ENCODE data around the gene MBNL3.

The MBNL3 gene, protein sequence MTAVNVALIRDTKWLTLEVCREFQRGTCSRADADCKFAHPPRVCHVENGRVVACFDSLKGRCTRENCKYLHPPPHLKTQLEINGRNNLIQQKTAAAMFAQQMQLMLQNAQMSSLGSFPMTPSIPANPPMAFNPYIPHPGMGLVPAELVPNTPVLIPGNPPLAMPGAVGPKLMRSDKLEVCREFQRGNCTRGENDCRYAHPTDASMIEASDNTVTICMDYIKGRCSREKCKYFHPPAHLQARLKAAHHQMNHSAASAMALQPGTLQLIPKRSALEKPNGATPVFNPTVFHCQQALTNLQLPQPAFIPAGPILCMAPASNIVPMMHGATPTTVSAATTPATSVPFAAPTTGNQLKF

GRCh38 chrX:132488819-132489577 lies at the start of gene MBNL3:
MBNL3 (minus strand) TSS chrX:132489038; CDS start chrX:132439611, 49,427 bp downstream.
- DNase-seq (ENCODE audit: low read depth in 2 of 2), result peak; percentile 19 to 34

DNA sequence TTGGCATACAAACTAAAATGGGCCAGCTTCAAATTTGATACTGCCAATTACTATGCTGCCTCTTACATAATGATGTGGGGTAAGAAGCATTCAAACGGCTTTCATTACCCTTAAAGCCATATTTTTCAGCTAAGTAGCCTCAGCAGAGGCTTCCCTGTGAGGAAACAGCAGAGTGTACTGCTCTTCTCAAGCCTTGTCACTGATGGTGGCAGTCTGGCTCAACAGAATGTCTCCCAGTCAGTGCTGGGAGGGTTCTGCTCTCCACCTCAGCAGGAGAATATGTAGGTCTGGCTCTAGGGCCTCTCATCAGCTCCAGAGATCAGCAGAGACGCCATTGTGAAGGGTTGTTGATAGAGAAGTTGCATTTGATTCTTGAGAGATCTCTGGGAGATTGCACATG lies 44.6 kb upstream of the MBNL3 start:
- DNase-seq (ENCODE audit: low read depth in 2 of 2), result no peak

DNA sequence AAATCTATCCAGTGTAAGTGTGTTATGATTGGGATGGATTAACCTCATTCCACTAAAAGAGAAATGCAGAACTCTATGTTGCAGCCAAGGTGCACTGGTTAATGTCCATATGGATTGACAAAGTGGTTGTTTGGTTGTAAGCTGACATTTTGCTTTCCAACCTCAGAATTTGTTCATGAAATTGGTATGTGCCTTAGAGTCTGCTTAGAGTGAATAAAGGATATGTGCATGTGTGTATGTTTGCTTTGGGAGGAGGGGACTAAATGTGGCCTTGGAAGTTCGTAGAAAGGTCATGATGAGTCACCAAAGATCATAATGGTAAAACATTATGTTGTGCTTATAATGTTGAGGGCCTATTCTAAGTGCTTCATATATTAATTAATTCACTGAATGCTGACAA lies 44.1 kb upstream of the MBNL3 start:
- no peak for DNase-seq (ENCODE audit: low read depth in 2 of 2)

DNA sequence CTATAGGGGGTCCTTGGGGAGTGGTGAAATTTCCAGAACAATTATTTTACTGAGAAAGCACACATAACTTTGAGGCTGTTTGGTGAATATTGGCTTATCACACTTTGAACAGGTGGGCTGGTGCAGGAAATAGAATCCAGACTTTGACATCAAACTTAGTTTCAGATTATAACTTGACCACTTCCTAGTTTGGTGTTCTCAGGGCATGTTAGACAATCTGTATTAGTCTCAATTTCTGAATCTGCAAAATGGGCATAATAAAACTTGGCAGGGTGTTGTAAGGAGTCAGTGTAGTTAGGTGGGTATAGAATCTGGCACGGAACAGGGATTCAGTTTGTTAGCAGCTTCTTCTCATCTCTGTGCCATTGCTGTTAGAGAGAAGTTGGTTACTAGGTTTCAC lies 43.3 kb upstream of the MBNL3 start:
- no peak for DNase-seq (ENCODE audit: low read depth in 2 of 2)

GRCh38 chrX:132520792-132521191 lies 32.0 kb upstream of the MBNL3 start:
- DNase-seq (ENCODE audit: low read depth in 2 of 2), result no peak

DNA sequence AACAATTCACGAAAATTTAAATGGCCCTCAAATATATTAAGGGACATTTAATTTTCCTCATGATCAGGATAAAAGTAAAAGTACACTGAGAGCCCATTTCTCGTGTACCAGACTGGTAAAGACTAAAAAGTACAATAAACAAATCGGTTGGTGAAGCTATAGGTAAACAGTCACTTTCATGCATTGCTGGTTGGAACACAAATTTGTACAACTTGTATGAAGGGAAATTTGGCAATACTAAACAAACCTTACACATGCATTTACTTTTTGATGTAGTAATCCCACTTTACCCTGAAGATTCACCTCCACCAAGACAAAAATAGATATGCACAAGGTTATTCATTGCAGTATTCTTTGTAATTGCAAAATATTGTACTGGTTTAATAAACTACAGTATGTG lies 31.4 kb upstream of the MBNL3 start:
- no peak for DNase-seq (ENCODE audit: low read depth in 2 of 2)

GRCh38 chrX:132518401-132518800 lies 29.6 kb upstream of the MBNL3 start:
- DNase-seq (ENCODE audit: low read depth in 2 of 2), result no peak

DNA sequence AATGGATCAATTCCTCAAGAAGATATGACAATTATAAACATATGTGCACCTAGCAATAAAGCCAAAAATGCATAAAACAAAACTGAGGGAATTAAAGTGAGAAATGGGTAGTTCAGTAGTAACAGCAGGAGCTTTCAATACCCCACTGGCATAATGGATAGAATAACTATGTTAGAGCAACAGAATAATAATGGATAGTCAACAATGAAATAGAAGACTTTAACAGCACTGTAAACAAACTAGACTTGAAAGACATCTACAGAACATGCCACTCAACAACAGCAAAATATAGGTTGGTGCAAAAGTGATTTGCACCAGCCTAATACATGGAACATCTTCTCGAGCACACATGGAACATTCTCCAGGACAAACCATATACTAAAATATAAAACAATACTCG lies 20.0 kb upstream of the MBNL3 start:
- DNase-seq (ENCODE audit: low read depth in 2 of 2), result no peak

DNA sequence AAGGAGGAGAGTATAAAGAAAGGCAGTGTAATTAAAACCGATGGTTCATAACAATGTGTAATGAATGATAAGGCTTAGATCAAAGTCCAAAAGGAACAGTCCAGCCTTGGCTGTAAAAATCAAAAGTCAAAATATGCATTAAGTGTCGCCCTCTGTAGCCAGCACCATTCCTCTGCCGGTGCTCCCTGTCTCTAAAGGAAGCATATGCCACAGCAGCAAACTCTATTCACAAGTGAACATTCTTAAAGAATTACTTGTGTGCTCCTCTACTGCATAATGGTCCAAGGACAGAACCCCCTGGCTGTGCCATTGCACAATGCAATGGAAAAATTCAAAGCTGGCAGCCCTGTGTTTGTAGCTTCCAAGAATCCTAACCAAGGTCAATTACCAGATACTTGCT lies 16.3 kb upstream of the MBNL3 start:
- DNase-seq (ENCODE audit: low read depth in 2 of 2), result no peak

DNA sequence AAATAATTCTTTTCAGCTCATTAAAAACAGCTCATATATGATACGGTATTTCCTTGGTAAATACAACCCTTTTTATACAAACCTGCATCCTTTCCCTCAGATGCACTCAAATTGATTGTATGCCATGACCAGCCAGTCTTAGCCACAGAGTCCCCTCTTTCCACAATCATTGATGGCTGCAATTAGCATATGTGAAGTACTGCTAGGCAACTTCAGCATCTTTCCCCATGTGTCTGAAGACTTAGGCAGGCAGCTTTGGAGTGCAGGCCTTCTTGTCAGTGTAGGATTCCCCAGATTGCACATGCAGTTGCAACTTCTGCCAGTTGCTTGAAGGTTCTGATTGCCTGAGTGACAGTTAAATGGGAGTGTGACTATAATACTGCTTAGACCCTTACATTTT lies 15.6 kb upstream of the MBNL3 start:
- DNase-seq (ENCODE audit: low read depth in 2 of 2), result no peak

- DNase-seq (ENCODE audit: low read depth in 2 of 2), result no peak
Observed at GRCh38 chrX:132501606-132502005, 12.8 kb upstream of the MBNL3 start.

- no peak for DNase-seq (ENCODE audit: low read depth in 2 of 2)
Observed at GRCh38 chrX:132497432-132497831, 8.6 kb upstream of the MBNL3 start.

DNA sequence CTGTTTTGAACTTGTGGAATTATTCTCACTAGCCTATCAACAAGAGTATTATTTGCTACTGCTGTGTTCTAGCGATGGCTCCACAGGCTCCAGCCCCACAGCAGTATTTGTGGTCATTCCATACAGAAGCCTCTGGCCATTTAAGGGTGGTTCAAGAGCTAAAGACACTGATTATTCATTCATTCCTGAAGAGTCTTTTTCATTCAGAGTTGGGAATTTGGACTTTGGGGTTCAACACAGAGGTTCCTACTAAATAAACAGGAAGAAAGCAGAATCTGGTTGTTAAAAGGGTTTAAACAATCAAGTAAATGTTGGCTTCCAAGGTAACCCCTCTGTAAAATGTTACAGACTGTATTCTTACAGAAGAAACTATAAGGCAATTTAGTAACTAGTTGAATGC lies 4.3 kb upstream of the MBNL3 start:
- DNase-seq (ENCODE audit: low read depth in 2 of 2), result no peak

- no peak for DNase-seq (ENCODE audit: low read depth in 2 of 2)
Observed at GRCh38 chrX:132491191-132491590, 2.4 kb upstream of the MBNL3 start.

DNA sequence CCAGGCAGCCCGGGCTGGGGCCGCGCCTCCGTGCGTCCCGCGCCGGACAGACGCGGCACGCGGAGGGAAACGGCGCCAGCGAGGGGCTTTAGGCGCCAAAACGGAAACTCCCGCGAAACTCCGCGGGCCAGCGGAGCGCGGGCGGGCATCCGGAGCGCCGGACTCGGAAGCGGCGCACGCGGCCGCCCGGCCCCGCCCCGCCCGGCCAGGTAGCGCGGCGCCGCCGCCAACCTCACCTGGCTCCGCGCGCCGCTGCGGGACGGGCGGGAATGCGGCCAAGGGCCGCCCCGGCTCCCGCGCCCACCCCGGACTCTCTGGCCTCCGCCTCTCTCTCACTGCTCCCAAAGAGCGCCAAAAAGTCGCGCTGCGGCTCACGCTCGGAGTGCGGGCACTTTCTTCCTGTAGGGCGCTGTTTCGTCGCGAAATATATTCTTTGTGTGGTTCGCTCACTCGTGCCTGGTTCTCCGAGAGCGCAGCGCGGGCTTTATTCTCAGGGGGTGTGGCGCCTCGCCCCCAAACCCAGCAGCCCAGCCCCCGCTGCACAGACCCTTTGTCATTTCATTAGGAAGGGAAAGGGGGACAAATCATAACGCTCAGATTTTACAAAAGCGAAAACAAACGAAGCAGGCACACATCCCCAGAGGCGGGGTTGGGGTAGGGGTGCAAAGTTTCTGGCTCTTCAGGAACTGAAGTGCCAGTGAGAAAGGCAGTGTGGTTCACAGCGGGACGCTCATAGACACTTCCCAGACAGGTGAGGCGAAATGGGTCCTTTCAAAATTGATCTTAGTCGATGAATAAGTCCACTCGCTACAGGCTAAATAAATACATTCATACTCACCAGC lies 961 bp upstream of the MBNL3 start:
- DNase-seq (ENCODE audit: low read depth in 2 of 2), result peak in 1 of 2 donors; percentile 11

GRCh38 chrX:132488180-132488705 lies 595 bp downstream of the MBNL3 start:
- DNase-seq (ENCODE audit: low read depth in 2 of 2), result no peak

GRCh38 chrX:132486599-132487178 lies 2.1 kb downstream of the MBNL3 start:
- no peak for DNase-seq (ENCODE audit: low read depth in 2 of 2)

DNA sequence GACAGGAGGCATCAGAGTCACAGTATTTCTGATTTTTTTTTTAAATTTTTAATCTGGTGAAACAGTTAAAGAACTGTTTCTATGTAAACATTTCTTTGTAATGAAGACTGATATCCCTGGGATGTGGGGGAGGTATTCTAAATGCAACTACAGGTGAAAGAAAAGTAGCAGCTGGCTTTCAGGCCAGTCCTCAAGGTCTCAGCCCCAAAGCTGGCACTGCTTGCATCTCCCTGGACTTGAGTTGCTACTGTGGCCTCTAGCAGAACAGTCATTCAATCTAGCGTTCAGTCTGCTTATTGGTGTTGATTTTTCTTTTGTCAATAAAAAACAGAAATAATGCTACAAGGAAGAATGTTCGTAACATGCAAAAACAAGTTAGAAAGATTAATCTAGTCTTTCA lies 4.9 kb downstream of the MBNL3 start:
- no peak for DNase-seq (ENCODE audit: low read depth in 2 of 2)

GRCh38 chrX:132483488-132483887 lies 5.3 kb downstream of the MBNL3 start:
- no peak for DNase-seq (ENCODE audit: low read depth in 2 of 2)

DNA sequence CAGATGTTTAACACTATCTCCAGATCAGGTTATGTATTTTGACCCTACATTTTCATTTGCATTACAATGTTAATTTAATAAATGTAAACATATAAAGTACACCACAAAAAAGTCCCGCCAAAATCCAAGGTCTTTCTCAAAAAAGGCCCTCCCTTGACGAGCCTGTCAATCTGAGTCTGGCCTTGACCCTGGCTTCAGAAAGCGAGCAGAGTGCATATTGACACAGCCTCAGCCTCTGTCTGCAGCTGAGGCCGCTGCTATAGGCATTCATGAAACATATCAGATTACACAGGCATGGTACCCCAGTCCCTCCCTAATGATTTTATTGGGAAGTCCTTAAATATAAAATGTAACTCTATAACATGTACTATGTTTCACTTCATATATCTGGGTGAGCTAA lies 6.2 kb downstream of the MBNL3 start:
- DNase-seq (ENCODE audit: low read depth in 2 of 2), result no peak

DNA sequence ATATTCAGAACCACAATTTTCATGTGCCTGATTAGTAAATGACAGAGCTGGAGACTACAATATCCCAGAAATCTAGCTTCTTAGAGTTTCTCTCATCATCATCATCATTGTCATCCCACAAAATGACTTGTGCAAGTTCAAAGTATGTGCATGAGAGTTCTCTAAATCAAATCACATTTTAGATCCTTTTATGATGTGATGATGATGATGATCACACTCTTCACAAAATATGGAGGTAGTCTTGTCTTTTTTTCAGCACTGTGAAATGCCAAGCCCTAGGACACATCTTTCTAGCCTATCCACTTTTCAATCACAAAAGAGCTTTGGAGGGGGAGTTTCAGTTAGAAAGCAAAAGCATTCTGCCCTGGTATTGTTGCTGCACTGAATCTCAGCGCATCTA lies 7.4 kb downstream of the MBNL3 start:
- no peak for DNase-seq (ENCODE audit: low read depth in 2 of 2)

All from stimulated activated CD8-positive, alpha-beta memory T cell treated with anti-CD3 and anti-CD28 coated beads, Interleukin-15, amount 100 ng/mL, for 48 hours (primary cell).